WERI-Rb-1 (cell line): ENCODE results near the gene MRPL36.

Experiments
- DNase-seq: peaks from one replicate; pipeline ENCODE4 v3.0.0-alpha.2; 2020
- H3K27ac ChIP-seq: fragments of 250-450 bp; sonication (Bioruptor Pico); 2 replicates; pipeline ENCODE4 v1.5.1; 2020; ENCODE audit warnings: mild to moderate bottlenecking, moderate library complexity
- H3K27me3 ChIP-seq: fragments of 250-450 bp; sonication (Bioruptor Pico); 2 replicates; pipeline ENCODE4 v1.5.1; 2021; ENCODE audit warnings: mild to moderate bottlenecking, low read depth, moderate library complexity; ENCODE audit not compliant: insufficient read depth, severe bottlenecking
- H3K36me3 ChIP-seq: fragments of 250-450 bp; sonication (Bioruptor Pico); 2 replicates; pipeline ENCODE4 v1.5.1; 2020; ENCODE audit warnings: mild to moderate bottlenecking, moderate library complexity
- H3K4me3 ChIP-seq: 2 replicates; pipeline ENCODE4 v1.5.1; 2011; ENCODE audit warnings: low read depth, mild to moderate bottlenecking, control low read depth, low read length
- H3K9me3 ChIP-seq: fragments of 250-450 bp; sonication (Bioruptor Pico); 2 replicates; pipeline ENCODE4 v1.5.1; 2021; ENCODE audit warnings: mild to moderate bottlenecking, moderate library complexity; ENCODE audit not compliant: severe bottlenecking
- CTCF ChIP-seq: IDR thresholded peaks from 2 replicates; pipeline ENCODE4 v1.5.1; 2011; ENCODE audit warnings: low read depth, mild to moderate bottlenecking, control low read depth, inconsistent platforms, low read length

The MRPL36 gene

GRCh38 chr5:1823381-1824034 is 23.9 kb upstream of the MRPL36 start:
- TF ChIP-seq CTCF = no peak
- Histone ChIP-seq H3K27ac (no peak overlapping the region), H3K9me3 (no peaks in the 10 kb centered on the region), H3K27me3 (no peaks in the 10 kb centered on the region), H3K36me3 (peaks cover 84% of the 10 kb centered on the region), H3K4me3 (no peak overlapping the region)
- no peak for DNase-seq

- TF ChIP-seq CTCF = no peak
- Histone ChIP-seq H3K4me3 (no peak overlapping the region), H3K36me3 (peaks cover 89% of the 10 kb centered on the region), H3K27me3 (no peaks in the 10 kb centered on the region), H3K9me3 (no peaks in the 10 kb centered on the region), H3K27ac (no peak overlapping the region)
- DNase-seq = no peak
Observed at GRCh38 chr5:1821862-1822261, 22.2 kb upstream of the MRPL36 start.

- TF ChIP-seq CTCF = no peak
- no peak for DNase-seq
- Histone ChIP-seq H3K27me3 (no peaks in the 10 kb centered on the region), H3K4me3 (no peak overlapping the region), H3K36me3 (peaks cover 88% of the 10 kb centered on the region), H3K27ac (no peak overlapping the region), H3K9me3 (no peaks in the 10 kb centered on the region)
Observed at GRCh38 chr5:1820926-1821325, 21.3 kb upstream of the MRPL36 start.

- Histone ChIP-seq H3K36me3 (peaks cover 88% of the 10 kb centered on the region), H3K27ac (no peak overlapping the region), H3K9me3 (no peaks in the 10 kb centered on the region), H3K27me3 (no peaks in the 10 kb centered on the region), H3K4me3 (no peak overlapping the region)
- DNase-seq = no peak
- TF ChIP-seq CTCF = no peak
Observed at GRCh38 chr5:1820381-1820780, 20.7 kb upstream of the MRPL36 start.

- Histone ChIP-seq H3K36me3 (peaks cover 91% of the 10 kb centered on the region), H3K4me3 (no peak overlapping the region), H3K9me3 (no peaks in the 10 kb centered on the region), H3K27me3 (no peaks in the 10 kb centered on the region), H3K27ac (no peak overlapping the region)
- no peak for DNase-seq
- no peak for TF ChIP-seq CTCF
Observed at GRCh38 chr5:1819458-1819857, 19.8 kb upstream of the MRPL36 start.

- DNase-seq = no peak
- Histone ChIP-seq H3K36me3 (peaks cover 91% of the 10 kb centered on the region), H3K27me3 (no peaks in the 10 kb centered on the region), H3K4me3 (no peak overlapping the region), H3K9me3 (no peaks in the 10 kb centered on the region), H3K27ac (no peak overlapping the region)
- TF ChIP-seq CTCF = no peak
Observed at GRCh38 chr5:1818784-1819183, 19.1 kb upstream of the MRPL36 start.
